ENCODE data around the gene YIPF5. TPM values are rescaled to one million over a fixed set of nuclear protein-coding genes. Genes with fewer than 3 reads are reported as not detected.

Gene YIPF5
- total and polyA plus RNA-seq, 2 donors (not counting 3 experiments of a cell fraction or from before 2014, with no cell fraction given) = 73.7 to 78.7 TPM

DNA sequence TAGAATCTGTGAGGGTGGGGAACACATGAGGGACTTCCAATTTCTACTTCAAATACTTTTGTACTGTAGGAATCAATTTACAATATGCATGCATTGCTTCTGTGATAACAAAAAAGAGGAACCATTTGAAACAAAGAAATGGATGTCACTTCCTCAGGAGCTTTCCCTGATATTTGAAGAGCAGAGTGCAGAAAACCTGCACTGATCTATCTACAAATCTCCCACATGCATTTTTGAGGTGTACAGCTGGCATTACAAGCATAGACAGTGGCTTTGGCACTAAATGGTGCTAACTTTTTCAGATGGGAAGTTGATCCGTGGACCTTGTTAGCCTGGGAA is 27.7 kb downstream of the YIPF5 start:
- no peak overlapping the region for H3K4me2 ChIP-seq (ENCODE audit: insufficient read depth, low read length)
- CTCF ChIA-PET = interaction anchor here (0.5 to 4.4 kb wide), 64 partner anchors 9 to 1429 kb away, joined by 3 to 32 read pairs (median 4); partner anchors contain the start of genes KCTD16, NR3C1 and YIPF5
- no peaks in the 10 kb centered on the region for H3K9me3 ChIP-seq (replicated peaks; ENCODE audit: control insufficient read depth, insufficient read depth, low read length)
- peaks cover 29% of the 10 kb centered on the region for H3K4me1 ChIP-seq (ENCODE audit: control insufficient read depth, extremely low read depth, insufficient read depth, low read length)
- no TSS peak for BruUV-seq (replicated peaks)
- dilution Hi-C loops (cut with MboI; ENCODE audit: extremely low pct_ligation_motif_present, low sequenced_read_pairs) = no loop called here
- DNase-seq (ENCODE audit: low read depth, low spot score) (no peak), FAIRE-seq (no peak)
- no peak overlapping the region for H3K9ac ChIP-seq (replicated peaks; ENCODE audit: extremely low read depth, insufficient read depth, low read length)
- H3K27me3 ChIP-seq (ENCODE audit: control insufficient read depth in 2 of 2, insufficient read depth in 2 of 2, low read length in 2 of 2) = no peaks in the 10 kb centered on the region
- intact Hi-C loops (cut with micrococcal nuclease) = loop anchor here (1.0 to 10.0 kb wide), 4 partner anchors 174 to 1218 kb away; no protein-coding TSS in a partner anchor
- TF ChIP-seq, protein P1, sequence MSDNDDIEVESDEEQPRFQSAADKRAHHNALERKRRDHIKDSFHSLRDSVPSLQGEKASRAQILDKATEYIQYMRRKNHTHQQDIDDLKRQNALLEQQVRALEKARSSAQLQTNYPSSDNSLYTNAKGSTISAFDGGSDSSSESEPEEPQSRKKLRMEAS (IDR thresholded peaks at IDR 0.05; ENCODE audit: insufficient read depth, insufficient read length) = no peak
- POLR2A ChIA-PET = no interaction called here
- no peaks in the 10 kb centered on the region for H3K79me2 ChIP-seq (ENCODE audit: control insufficient read depth, insufficient read depth, low read length)
- H2AFZ ChIP-seq (ENCODE audit: low read depth, low read length) = peak overlapping the region; percentile 30
- no peaks in the 10 kb centered on the region for H3K9me1 ChIP-seq (replicated peaks; ENCODE audit: control insufficient read depth, extremely low read depth, insufficient read depth, low read length)
- H4K20me1 ChIP-seq (replicated peaks; ENCODE audit: control insufficient read depth, extremely low read depth, insufficient read depth, low read length) = no peaks in the 10 kb centered on the region
- H3K4me3 ChIP-seq (replicated peaks in 1 of 3; ENCODE audit: insufficient read depth in 1 of 3, low read depth in 1 of 3, low read length in 3 of 3) = no peak overlapping the region
- no peak overlapping the region for H3K27ac ChIP-seq (ENCODE audit: insufficient read depth, low read depth, low read length)
- no peaks in the 10 kb centered on the region for H3K36me3 ChIP-seq (ENCODE audit: control insufficient read depth in 2 of 2, extremely low read depth in 1 of 2, insufficient read depth in 2 of 2, low read length in 2 of 2)

DNA sequence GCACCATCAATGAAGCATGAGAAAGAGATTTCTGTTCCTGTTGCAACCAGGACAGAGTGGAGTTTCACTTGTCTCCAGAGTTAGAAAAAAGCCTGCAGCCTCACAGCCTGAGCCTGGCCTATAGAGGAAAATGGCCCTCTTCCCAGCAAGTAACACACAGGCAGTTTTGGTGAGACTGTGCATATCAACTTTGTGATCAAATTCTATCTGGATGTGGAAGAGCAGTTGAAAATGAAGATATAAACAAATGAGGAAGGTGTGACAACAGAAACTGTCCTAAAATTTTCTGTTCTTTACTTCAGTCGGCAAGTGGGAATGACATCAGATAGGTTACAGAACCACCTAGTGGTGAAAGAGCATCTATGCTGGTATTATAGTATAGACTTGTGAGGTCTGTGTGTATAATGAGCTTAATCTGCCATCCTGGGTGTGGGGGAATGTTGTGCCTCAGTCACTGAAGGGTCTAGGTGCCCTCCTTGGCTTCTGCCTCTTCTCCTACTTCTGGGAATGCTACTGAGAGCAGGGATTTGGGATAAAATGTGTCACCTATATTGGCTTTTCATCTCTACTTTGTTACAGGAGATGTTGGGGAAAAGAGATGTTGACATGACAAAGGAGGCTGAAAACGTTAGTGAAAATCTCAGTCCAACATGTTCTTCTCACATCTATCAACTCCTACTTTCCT is 28.2 kb downstream of the YIPF5 start:
- TF ChIP-seq, protein P2, sequence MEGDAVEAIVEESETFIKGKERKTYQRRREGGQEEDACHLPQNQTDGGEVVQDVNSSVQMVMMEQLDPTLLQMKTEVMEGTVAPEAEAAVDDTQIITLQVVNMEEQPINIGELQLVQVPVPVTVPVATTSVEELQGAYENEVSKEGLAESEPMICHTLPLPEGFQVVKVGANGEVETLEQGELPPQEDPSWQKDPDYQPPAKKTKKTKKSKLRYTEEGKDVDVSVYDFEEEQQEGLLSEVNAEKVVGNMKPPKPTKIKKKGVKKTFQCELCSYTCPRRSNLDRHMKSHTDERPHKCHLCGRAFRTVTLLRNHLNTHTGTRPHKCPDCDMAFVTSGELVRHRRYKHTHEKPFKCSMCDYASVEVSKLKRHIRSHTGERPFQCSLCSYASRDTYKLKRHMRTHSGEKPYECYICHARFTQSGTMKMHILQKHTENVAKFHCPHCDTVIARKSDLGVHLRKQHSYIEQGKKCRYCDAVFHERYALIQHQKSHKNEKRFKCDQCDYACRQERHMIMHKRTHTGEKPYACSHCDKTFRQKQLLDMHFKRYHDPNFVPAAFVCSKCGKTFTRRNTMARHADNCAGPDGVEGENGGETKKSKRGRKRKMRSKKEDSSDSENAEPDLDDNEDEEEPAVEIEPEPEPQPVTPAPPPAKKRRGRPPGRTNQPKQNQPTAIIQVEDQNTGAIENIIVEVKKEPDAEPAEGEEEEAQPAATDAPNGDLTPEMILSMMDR (IDR thresholded peaks at IDR 0.05; ENCODE audit: extremely low read depth in 1 of 2, insufficient read depth in 1 of 2, low read depth in 1 of 2, low read length in 2 of 2) = peak; percentile 55 to 71
- no peak for TF ChIP-seq MYC (IDR thresholded peaks at IDR 0.05; ENCODE audit: low read depth, low read length)
- Histone ChIP-seq H3K27me3 (ENCODE audit: control insufficient read depth in 2 of 2, insufficient read depth in 2 of 2, low read length in 2 of 2) (no peaks in the 10 kb centered on the region), H3K27ac (ENCODE audit: insufficient read depth, low read depth, low read length) (no peak overlapping the region), H3K9ac (replicated peaks; ENCODE audit: extremely low read depth, insufficient read depth, low read length) (no peak overlapping the region), H3K9me3 (replicated peaks; ENCODE audit: control insufficient read depth, insufficient read depth, low read length) (no peaks in the 10 kb centered on the region), H3K36me3 (ENCODE audit: control insufficient read depth in 2 of 2, extremely low read depth in 1 of 2, insufficient read depth in 2 of 2, low read length in 2 of 2) (no peaks in the 10 kb centered on the region), H3K4me3 (replicated peaks in 1 of 3; ENCODE audit: insufficient read depth in 1 of 3, low read depth in 1 of 3, low read length in 3 of 3) (no peak overlapping the region), H2AFZ (ENCODE audit: low read depth, low read length) (peak overlapping the region; percentile 30), H3K79me2 (ENCODE audit: control insufficient read depth, insufficient read depth, low read length) (no peaks in the 10 kb centered on the region), H3K4me1 (ENCODE audit: control insufficient read depth, extremely low read depth, insufficient read depth, low read length) (peaks cover 29% of the 10 kb centered on the region), H3K4me2 (ENCODE audit: insufficient read depth, low read length) (no peak overlapping the region), H4K20me1 (replicated peaks; ENCODE audit: control insufficient read depth, extremely low read depth, insufficient read depth, low read length) (no peaks in the 10 kb centered on the region), H3K9me1 (replicated peaks; ENCODE audit: control insufficient read depth, extremely low read depth, insufficient read depth, low read length) (no peaks in the 10 kb centered on the region)
- dilution Hi-C loops (cut with MboI; ENCODE audit: extremely low pct_ligation_motif_present, low sequenced_read_pairs) (no loop called here), intact Hi-C loops (cut with micrococcal nuclease) (loop anchor here (1.0 to 10.0 kb wide), 4 partner anchors 174 to 1217 kb away; no protein-coding TSS in a partner anchor)
- FAIRE-seq = peak; percentile 79
- ChIA-PET CTCF (interaction anchor here (0.5 to 4.4 kb wide), 67 partner anchors 9 to 1429 kb away, joined by 3 to 32 read pairs (median 4); partner anchors contain the start of genes KCTD16, NR3C1 and YIPF5), POLR2A (no interaction called here)
- BruUV-seq (replicated peaks) = no TSS peak
- peak; percentile 68 for DNase-seq (ENCODE audit: low read depth, low spot score)
